NCI-H748 treated with DMSO at 0.1 percent for 48 hours (cell line): ENCODE measurements around the gene FAF2.
A peak's percentile ranks its signal among the peaks of the same experiment; 100 is the strongest.

Experiments used
- DNase-seq: peaks from one replicate; lab custom pipeline; 2025; lab: John Stamatoyannopoulos, UW

Gene FAF2

GRCh38 chr5:176530393-176530982 is 82.3 kb downstream of the FAF2 start:
- no peak for DNase-seq

- no peak for DNase-seq
Measured at GRCh38 chr5:176530983-176531901, 83.1 kb downstream of the FAF2 start.

- DNase-seq, result no peak
Measured at GRCh38 chr5:176531902-176532493, 83.8 kb downstream of the FAF2 start.

GRCh38 chr5:176532795-176533194 is 84.6 kb downstream of the FAF2 start:
- no peak for DNase-seq

DNA sequence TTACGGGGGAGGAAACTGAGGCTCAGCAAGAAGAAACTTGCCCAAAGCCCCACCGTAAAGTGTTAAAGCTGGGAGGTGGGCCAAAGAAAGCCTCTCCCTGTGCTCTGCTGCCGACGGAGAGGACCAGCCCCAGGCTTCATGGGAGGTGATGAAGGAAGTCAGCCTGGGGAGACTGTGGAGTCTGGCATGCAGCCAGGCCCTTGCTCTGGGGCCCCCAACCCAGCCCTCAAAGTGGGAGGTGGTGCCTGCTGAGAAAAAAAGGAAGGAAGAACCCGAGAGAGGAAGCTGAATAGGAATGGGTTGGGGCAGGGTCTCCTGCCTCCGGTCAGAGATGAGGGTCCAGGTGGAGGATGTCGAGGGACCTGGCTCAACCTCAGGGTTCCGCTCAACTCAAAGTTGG is 85.2 kb downstream of the FAF2 start:
- no peak for DNase-seq

DNA sequence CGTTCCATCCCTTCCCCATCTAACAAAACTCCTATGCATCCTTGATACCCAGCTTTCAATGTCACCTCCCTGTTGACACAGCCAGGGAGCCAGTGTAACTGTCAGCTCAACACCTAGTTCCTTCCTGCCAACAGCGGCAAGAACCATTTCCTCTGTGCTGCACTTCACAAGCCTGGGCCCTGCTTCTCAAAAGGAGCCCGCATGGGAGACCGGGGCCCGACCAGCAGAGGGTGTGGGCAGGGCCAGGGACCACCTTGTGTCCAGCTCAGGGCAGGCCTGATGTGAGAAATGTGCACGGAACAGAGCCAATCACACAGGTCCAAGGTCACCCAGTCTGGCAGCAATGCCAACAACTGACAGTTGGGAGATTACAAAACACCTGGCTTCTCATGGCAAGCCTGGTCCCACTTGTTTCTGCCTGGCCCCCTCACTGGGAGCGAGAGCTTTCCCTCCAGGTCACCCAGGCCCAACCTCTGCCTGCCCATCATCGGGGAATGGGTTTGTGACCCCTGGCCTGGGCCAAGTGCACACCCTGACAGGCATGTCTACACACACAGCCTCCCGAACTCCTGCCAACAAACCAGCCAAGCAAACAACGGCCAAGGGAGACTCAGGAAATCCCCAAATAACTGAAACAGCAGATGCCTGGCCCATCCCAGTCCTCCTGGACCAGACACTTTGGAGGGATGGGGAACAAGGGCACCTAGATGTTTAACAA is 85.9 kb downstream of the FAF2 start:
- no peak for DNase-seq

GRCh38 chr5:176534640-176535039 is 86.5 kb downstream of the FAF2 start:
- no peak for DNase-seq

DNA sequence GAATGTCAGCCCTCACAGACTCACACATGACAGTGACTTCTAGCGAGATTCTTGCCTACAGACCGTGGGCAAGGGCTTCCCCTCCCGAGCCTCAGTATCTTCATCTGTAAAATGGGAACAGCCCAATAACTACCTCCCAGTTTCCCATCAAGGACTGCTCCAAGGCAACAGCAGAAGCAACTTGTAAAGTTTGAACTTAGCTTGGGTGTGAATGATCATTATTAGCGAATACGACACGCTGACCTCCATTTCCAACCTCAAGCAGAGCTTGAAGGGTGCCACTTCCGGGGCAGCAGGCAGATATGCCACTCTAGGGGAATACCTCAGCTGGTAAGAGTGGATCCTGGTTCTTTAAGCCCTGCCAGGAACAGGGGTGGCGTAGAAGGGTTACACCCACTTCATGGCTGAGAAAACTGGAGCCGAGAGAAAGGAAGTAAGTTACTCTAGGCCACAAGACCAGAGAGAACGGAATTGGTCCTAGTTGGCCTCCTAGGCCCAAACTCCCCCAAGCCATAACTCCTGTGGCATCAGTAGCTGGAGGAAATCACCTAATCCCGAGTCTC is 87.0 kb downstream of the FAF2 start:
- no peak for DNase-seq

DNA sequence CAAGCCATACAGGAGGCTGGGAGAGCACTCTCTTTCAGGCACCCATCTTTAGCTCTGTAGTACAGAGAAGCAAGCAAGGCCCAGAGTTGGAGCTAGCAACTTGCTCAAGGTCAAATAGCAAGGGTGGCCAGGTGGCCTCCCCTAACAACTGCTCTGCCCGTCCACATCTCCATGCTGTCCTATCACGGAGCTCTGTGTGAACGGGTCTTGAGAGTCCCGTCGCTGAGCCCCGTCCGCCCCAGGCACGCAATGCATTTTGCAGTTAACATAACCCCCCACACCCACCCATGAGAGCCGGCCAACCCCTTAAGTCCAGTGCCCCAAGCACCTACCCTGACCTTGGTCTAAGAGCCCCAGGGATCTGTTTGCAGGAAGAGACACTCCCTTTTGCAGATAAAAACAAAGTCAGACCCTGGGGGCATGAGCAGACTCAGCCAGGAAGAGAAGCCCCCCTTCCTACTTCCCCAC is 87.5 kb downstream of the FAF2 start:
- no peak for DNase-seq

DNA sequence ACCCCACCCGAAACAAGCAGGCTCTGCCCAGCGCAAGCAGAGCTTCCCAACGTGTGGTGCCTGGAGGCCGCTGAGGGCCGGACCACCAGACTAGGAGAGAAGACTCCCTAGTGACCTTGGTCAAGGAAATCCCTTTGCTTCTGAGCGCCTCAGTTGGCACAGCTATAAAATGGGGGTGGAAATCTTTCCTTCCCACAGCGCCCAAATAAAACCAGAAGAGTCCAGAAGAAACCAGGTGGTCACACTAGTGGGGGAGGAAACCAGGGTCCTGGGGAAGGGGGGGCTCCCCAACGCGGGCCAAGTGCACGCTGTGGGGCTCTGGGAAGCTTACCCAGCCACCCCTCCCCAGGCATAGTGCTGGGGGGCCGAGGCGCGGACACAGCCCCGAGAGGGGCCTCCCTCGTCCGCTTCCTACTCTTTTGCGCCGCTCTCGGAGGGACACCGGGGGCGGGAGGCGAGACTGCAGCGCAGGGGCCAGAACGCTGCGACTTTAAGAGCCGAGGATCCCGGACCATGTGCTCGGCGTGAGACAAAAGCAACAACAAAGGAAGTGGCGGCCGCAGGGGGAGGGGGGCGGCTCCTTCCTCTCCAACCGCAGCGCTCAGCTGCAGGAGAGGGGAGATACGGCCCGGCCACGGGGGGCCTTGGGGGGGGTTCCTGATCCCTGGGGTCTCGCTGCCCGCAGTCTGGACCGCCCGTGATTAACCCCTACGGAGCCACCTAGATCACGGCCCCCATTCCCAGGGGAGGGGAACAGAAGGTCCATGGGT is 88.1 kb downstream of the FAF2 start:
- DNase-seq, result peak; percentile 41

- DNase-seq, result peak; percentile 92
Measured at GRCh38 chr5:176536902-176537553, 88.8 kb downstream of the FAF2 start, which contains the start of gene RNF44. TSS of gene RNF44 (minus strand) at chr5:176537402. CDS start at chr5:176532472, 4,930 bp downstream.

DNA sequence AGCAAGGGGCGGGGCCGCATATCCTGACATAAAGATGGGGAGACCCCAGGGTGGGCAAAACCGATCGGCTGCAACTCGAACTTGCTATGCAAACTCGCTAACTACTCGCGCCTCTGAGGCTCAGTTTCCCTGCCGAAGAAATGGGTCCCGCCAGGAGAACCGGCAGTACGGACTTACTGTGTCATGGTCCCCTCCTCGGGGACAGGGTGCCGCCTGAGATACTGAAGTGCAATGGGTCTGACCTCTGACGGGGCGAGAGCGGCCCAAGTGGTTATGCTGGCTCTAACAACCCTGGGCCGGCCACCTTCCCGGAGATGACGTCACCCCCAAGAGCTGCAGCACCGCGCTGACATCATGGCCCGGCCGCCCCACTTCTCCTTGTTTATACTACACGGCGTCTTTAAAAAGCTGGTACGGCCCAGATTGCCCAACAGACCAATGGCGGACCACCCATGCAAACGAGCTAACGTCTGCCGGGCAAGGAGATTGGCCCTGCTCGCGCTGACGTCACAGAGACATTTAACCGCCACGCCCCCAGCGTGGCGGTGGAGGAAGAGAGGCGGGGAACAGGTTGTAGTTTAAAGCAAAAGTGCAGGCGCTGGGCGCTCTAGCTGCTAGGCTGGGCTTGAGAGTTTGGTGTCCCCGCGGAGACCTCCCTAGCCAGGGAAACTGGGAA is 89.5 kb downstream of the FAF2 start:
- DNase-seq, result peak; percentile 99

DNA sequence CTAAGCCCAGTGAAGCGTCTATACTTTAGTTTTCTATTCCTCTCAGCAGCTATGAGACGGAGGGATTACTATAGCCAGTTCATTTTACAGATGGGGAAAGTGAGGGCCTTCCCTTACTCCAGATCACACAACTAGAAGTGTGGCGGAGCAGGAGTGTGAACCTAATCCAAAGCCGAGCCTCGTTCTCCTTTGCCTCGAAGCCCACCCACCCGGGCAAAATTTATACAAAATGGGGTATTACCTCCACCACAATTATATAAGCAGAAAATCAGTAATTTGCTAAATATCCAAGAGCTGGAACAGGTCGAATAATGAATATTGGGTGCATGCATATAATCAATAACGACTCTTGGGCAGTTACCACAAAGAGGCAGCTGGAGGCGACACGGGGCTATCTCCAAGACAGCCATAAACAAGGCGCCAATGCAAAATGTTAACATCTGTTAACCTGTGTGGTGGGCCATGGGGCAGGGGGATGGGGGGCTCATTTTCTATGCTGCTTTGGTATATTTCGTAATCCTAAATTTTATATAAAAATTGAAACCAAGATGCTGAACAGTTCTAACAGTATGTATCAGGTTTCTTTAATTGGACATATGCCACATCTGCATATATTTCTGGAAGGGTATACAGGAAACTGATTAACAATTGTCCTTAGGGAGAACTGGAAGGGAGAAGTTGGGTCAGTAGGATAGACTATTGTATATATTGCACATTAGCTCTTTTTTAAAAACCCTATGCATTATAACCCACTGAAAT is 90.2 kb downstream of the FAF2 start:
- no peak for DNase-seq

DNA sequence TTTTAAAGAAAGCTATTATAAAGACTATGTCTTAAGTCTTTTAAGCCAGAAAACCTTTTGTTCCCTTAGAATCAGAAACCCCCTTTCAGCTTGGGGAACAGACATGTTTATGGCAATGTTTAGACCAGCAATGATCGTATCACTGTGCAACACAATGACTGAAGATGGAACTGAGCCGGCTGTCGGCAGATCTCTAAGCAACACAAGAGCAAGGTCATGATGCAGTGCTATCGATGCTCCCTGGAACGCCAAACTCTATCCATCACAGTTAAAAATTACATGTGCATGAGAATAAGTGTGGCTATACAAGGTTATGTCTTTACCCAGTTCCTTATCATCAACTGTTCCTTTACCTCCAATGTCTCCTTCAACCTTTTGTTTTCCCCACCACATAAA is 90.8 kb downstream of the FAF2 start:
- no peak for DNase-seq

- no peak for DNase-seq
Measured at GRCh38 chr5:176540476-176540899, 92.3 kb downstream of the FAF2 start.

- no peak for DNase-seq
Measured at GRCh38 chr5:176540956-176541337, 92.8 kb downstream of the FAF2 start.

GRCh38 chr5:176541338-176542134 is 93.4 kb downstream of the FAF2 start:
- no peak for DNase-seq

DNA sequence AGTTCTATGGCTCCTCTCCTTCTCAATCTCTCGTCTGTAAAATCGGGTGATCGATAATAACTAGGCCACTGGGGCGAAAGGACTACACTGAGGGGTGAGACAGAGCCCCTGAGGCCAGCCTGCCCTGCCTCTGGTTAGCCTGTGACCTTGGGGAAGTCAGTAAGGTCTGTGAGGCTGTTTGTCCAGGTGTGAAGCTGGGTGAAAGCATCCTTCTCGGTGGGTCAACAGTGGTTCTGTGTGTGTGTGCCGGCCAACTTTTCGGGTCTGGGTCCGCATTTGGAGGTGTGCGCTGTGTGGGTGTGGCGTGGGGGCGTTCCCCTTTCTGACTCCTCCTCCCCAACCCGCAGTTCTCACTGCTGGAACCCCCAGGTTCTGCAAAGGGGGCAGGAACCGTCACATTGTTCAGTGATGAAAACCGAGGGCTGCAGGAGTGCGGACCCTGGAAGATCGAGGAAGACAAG is 94.0 kb downstream of the FAF2 start:
- DNase-seq, result no peak
